ENCODE results near the gene DSCAML1.

GRCh38 chr11:117662255-117662654 is 134.8 kb downstream of the DSCAML1 start:
- TF ChIP-seq EZH2 (IDR thresholded peaks at IDR 0.05; ENCODE audit: low read length, unreplicated experiment) (no peak), CTCF (conservative IDR thresholded peaks at IDR 0.05; ENCODE audit: low read depth, low read length) (no peak)
